H7 (cell line): ENCODE data around the gene STARD3. TPM values are rescaled to one million over a fixed set of nuclear protein-coding genes. Genes with fewer than 3 reads are reported as not detected.

Experiments used
- DNase-seq: peaks from one replicate; pipeline ENCODE4 v3.0.0; 2012
- H3K27me3 ChIP-seq: 2 replicates; pipeline ENCODE4 v1.6.0; 2011; ENCODE audit warnings: mild to moderate bottlenecking, low read length; ENCODE audit not compliant: control insufficient read depth, insufficient read depth
- H3K36me3 ChIP-seq: replicated peaks from 2 replicates; pipeline ENCODE4 v1.5.1; 2011; ENCODE audit warnings: low read length; ENCODE audit not compliant: control insufficient read depth, insufficient read depth
- H3K4me3 ChIP-seq: 2 replicates; pipeline ENCODE4 v1.5.1; 2011; ENCODE audit warnings: low read depth, mild to moderate bottlenecking, control low read depth, low read length, moderate library complexity; ENCODE audit not compliant: insufficient read depth
- total RNA-seq: library from RNA; depleted of rRNA; stranded (reverse); fragments of >200 nt; shearing (Covaris generic); gene quantifications from 2 replicates; pipeline ENCODE4 v1.2.3, GENCODE V29; 2014

Gene STARD3
- total RNA-seq, 1 experiment from 2014 or later, result 55.6 TPM

DNA sequence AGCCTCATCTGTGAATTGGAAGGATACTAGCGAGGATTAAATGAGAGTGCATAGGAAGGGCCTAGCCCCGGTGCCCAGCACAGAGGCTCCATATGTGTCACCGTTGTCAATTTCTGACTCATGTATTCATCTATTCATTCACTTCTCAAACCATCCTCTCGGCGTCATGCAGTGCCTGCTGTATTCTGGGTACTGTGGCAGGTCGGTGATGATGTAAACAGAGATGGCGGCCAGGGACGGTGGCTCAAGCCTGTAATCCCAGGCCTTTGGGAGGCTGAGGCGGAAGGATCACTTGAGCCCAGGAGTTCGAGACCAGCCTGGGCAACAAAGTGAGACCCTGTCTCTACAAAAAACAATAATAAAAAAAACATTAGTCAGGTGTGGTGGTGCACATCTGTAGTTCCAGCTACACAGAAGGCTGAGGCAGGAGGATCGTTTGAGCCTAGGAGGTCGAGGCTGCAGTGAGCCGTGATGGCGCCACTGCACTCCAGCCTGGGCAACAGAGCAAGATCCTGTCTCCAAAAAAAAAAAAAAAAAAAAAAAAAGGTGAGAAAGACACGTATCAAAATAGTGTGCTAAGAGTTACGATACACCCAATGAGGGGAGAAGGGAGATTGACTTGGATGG is 14.5 kb upstream of the STARD3 start:
- Histone ChIP-seq H3K27me3 (peaks cover 67% of the 10 kb centered on the region), H3K4me3 (no peak overlapping the region), H3K36me3 (no peaks in the 10 kb centered on the region)
- DNase-seq, result no peak

DNA sequence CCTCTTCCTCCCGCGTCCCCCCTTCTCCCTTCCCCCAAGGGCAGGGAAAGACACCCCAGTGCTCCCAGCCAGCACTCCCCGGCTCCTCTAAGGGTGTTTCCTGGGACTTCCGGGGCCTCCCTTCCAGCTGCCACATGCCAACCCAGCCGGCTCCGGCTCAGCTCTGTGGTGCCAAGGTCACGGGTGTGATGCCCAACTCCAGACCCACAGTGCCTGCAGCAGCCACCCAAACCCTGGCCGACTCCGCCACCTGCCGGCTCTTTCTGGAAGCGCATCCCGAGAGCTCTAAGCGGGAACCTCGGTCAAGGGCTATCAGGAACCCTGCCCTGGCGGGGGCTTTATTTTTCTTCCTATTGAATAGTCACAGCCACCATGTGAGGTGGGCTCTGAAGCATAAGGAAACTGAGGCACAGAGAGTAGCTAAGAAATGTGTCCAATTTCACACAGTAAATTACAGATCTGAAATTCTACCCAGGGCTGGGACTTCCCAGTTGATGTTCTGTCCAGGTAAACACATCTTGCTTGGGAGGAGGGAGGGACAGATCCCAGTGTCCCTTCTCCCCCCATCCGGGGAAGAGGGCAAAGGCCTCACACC is 13.5 kb upstream of the STARD3 start:
- peak; percentile 94 for DNase-seq
- H3K4me3 ChIP-seq, result no peak overlapping the region
- H3K27me3 ChIP-seq, result peaks cover 71% of the 10 kb centered on the region
- H3K36me3 ChIP-seq, result no peaks in the 10 kb centered on the region

DNA sequence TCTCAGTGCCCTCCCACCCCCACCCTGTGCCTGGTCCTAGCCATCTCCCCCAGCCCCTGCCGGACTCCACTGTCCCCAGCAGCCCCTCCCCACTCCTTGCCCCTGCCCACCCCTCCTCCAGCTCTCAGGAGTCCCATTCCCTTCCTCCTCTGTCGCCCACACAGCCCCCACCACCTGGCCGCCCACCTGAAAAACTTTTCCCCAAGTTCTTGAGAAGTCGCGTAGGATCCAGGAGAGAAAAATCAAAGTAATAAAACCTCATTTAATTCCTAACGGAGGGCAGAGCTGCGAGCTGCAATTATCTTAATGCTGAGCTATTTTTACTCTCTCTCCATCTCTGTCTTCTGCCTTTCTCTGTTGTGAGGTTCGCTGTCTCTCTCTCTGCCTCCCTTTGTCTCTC is 12.6 kb upstream of the STARD3 start:
- no peak overlapping the region for H3K4me3 ChIP-seq
- H3K36me3 ChIP-seq, result no peaks in the 10 kb centered on the region
- peaks cover 67% of the 10 kb centered on the region for H3K27me3 ChIP-seq
- no peak for DNase-seq

DNA sequence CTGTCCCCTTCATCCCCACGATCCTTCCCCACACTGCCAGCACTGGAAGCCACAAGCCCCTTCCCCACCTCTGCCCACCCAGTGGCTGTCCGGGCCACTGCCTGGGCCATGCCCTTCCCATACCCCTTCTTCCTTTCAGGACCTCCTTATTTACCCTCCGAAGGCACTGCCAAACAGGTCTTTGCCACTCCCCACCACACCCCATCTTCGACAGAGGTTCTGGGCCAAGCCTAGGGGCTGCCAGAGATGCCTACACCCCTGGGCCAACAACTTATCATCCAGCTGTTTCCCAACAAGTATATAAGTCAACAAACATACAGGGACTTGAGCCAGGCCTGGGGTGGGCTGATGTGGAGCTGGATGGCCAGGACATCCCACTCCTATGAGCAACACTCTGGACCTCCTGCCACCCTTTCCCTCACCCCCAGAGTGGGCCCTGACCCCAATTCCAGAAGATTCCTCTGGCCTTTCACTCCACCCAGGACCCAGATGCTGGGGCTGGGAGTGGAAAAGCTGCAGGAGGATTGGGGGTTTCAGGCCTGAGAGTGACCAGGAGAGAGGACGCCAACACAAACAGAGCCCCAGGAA is 11.7 kb upstream of the STARD3 start:
- H3K36me3 ChIP-seq, result no peaks in the 10 kb centered on the region
- H3K4me3 ChIP-seq, result no peak overlapping the region
- DNase-seq, result no peak
- H3K27me3 ChIP-seq, result peaks cover 60% of the 10 kb centered on the region

DNA sequence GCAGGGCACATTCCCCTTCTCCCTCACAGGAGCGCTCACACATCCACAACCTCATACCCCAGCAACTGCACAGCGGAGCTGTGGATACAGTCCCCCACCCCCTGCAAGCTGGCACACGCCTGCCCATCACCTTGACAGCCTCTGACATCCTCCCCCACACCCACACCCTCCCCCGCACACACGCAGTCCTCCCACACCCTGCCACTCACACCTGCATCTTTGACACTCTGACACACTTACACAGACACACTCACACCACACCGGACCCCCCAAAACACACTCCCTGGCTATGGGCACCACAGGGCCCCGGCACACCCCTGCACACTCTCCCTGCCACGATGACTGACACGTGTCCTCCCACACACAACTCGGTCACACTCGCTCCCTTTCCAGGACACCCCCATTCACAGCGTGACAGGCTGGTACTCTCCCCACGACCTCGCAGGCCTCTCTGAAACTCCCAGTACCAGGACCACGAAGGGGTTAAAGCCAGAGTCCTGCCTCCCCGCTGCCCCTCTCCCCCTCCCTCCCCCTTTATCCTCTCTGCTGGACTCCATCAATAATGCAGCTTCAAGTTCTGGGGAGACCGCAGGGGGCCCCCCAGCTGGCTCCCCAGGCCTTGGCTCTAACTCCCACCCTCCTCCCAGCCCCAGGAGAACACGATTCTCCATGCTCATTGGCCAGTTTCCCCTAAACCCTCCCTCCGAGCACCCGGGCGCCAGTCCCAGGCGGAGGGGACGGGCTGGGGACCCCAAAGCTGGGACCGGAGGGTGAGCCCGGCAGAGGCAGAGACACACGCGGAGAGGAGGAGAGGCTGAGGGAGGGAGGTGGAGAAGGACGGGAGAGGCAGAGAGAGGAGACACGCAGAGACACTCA is 10.5 kb upstream of the STARD3 start, which contains the start of gene PPP1R1B:
TSS of gene PPP1R1B (plus strand) at position 782 of the 876 bp plus-strand sequence. CDS start 441 bp downstream, outside the sequence.
- peaks cover 52% of the 10 kb centered on the region for H3K27me3 ChIP-seq
- DNase-seq, result peak; percentile 89
- H3K4me3 ChIP-seq, result peak within 1 kb of the TSS; percentile 69

DNA sequence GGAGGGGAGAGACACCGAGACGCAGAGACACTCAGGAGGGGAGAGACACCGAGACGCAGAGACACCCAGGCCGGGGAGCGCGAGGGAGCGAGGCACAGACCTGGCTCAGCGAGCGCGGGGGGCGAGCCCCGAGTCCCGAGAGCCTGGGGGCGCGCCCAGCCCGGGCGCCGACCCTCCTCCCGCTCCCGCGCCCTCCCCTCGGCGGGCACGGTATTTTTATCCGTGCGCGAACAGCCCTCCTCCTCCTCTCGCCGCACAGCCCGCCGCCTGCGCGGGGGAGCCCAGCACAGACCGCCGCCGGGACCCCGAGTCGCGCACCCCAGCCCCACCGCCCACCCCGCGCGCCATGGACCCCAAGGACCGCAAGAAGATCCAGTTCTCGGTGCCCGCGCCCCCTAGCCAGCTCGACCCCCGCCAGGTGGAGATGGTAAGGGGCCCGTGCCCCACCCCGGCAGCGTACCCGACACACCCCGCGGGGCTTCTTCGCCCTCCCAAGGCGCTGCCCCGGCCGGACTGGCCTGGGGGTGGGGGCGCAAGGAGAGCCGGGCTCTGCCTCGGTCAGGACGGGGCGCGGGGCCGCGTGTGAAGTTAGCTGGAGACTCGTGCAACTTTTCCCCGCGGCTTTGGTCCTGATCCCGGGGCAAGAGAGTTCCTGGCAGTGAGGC is 9.8 kb upstream of the STARD3 start:
- H3K27me3 ChIP-seq, result peaks cover 50% of the 10 kb centered on the region
- H3K4me3 ChIP-seq, result peak overlapping the region; percentile 69
- peak; percentile 82 for DNase-seq
- H3K36me3 ChIP-seq, result no peaks in the 10 kb centered on the region

More for the DNA sequence above, 10.5 kb upstream of the STARD3 start, which contains the start of gene PPP1R1B:
- H3K36me3 ChIP-seq, result no peaks in the 10 kb centered on the region

DNA sequence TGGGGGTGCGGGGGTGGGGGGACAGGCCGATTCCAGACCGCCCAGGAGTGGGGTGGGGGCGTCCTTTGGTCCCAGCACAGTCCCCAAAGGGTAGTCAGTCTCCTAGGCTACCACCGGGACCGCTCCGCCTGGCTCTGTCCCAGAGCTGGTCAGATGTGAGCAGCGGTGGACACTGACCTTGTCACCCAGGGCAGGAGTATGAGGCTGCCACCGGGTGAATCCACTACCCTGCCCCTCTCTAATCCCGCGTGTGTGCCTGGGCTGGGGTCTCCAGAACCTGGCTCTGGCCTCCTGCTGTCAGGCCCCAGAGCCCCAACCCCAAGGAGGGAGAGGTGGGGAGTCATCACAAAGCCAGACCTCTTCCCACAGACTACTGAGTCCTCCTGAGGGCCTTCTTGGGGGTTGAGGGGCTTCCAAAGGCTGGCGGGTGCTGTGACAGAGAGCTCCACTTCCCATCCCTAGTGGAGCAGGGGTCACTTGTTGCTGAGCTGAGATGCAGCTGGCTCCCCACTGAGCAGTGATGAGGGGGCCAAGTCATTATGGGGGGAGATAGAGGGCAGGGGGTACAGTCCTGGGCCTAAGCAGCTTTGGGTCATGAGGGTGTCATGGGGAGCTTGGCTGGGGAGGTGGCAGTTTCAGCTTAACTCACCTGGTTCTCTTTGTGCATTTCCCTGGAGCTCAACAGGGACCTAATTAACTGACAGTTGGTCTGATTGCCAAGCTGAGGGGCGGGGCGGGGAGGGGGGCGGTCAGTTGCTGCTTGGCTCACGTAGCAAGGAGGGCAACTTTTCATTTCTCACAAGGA is 9.0 kb upstream of the STARD3 start:
- DNase-seq, result peak; percentile 80
- H3K27me3 ChIP-seq, result peaks cover 48% of the 10 kb centered on the region
- peak overlapping the region; percentile 69 for H3K4me3 ChIP-seq
- no peaks in the 10 kb centered on the region for H3K36me3 ChIP-seq

DNA sequence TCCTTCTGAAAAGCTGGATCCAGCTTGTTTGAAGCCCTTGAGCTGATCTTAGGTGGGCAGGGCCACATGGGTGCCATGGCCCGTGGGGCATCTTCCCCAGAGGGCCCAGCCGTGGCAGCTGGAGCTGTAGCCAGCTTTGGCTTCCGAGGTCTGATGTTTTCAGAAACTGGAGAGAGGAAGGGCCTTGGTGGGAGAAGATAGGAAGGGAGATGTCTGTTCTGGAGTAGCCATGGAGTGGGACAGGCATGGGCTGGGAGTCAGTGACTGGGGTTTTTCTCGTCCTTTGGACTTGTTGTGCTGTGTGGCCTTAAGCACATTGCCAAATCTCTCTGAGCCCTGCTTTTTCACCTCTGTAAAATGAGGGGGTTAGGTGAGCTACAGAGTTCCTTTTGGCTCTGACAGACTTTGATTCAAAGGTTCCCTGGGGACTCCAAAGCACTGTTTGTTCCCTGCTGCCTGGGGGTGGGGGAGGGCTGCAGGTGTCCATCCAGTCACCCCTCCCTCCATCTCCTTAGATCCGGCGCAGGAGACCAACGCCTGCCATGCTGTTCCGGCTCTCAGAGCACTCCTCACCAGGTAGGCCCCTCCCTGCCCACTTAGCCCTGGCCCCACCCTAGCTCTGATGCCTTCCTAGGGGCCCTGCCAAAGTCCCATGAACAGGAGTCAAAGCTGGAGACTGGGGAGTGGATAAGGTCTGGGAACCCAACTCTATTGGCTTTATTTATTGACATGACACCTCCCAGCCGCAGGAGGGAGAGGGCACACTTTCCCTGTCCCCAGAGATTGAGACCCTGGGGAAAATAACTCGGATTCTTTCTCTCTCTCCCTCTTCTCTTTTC is 8.1 kb upstream of the STARD3 start:
- DNase-seq, result peak; percentile 58
- H3K4me3 ChIP-seq, result no peak overlapping the region

DNA sequence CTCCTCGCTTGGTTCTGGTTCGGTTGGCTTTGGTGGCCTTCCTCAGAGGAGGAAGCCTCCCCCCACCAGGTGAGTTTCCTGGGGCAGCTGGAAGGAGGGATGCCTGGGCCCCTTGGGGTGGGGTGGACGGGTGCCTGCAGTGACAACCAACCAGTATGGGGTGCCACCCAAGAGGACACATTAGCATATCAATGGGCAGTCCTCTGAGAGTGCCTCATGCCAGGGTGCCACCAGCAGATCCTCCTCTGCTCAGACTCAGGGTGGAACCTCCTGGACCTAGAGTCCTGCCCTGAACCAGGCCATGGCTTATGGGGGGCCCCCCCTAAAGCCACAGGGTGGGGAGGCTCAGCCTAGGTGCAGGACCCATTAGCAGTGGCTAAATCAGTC is 7.5 kb upstream of the STARD3 start:
- no peaks in the 10 kb centered on the region for H3K36me3 ChIP-seq
- peaks cover 44% of the 10 kb centered on the region for H3K27me3 ChIP-seq
- no peak for DNase-seq
- no peak overlapping the region for H3K4me3 ChIP-seq

More for the DNA sequence above, 8.1 kb upstream of the STARD3 start:
- Histone ChIP-seq H3K36me3 (no peaks in the 10 kb centered on the region), H3K27me3 (peaks cover 46% of the 10 kb centered on the region)

DNA sequence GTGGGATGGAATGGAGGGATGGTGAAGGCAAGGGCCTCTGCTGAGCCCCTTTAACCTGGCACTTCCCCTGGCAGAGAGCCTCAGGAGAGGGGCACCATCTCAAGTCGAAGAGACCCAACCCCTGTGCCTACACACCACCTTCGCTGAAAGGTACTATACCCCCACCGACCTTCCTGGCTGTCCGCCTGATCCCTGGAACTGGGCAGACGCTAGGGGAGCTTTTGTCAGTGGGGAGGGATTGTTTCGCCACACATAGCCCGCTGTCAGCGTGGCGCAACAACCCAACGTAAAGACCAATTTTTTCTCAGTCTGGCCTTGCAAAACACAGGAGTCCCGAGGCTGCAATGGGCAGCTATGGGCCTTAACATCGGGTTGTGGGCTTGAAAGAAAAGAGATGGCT is 7.0 kb upstream of the STARD3 start:
- no peak for DNase-seq
- Histone ChIP-seq H3K4me3 (no peak overlapping the region), H3K27me3 (peaks cover 40% of the 10 kb centered on the region), H3K36me3 (no peaks in the 10 kb centered on the region)

DNA sequence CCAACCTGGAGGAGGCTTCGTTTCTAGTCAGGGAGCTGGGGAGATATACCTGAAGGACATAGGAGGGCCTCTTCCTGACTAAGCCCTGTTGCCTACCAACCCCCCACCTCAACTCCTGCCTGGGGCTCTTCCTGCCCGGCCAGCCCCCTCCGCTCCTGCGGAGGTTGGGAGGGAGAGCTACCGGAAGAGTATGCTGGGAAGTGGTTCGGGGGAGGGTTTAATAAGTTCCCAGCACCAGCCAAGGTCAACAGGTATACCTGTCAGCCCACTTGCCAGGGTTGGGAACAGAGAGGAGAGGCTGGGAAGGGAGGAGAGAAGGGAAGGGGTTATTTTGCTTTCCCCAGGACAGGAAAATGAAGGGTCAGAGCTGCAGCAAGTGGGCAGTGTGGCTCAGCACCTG is 5.5 kb upstream of the STARD3 start:
- no peak overlapping the region for H3K4me3 ChIP-seq
- H3K36me3 ChIP-seq, result no peaks in the 10 kb centered on the region
- peak; percentile 87 for DNase-seq
- peaks cover 25% of the 10 kb centered on the region for H3K27me3 ChIP-seq

DNA sequence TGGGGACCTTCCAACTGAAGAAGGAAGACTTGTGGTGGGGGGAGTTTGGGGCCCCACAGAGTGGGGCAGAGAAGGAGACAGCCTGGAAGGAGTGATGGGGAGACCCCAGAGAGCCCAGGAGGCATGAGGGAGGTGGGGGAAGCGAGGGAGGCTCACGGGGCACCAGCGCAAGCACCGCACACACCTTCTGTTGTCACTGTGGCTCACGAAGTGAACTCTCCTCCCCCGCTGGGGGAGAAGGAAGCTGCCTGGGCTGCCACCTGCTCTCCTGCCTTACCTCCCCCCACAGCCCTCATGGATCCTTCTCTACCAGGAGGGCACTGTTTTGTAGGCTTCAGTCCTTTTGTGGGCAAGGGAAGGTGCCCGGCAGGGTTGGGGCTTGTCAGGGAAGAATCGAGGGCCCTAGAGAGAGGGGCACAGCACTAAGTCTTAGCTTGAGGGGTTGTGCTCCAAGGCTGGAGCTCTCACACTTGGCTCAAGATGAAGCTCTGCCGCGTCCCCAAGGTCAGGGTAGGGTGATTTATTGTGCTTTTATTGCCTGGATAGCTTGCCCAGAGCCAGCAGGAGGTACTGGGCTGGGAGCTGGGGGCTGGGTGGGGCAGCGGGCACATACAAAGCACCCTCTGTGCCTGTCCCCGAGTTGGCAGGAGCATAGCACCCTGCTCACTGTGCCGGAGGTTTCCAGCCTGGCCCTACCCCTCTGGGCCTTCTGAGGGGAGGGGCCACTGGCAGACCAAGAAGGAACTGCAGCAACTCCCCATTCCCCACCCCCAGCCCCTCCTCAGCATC is 4.6 kb upstream of the STARD3 start:
- Histone ChIP-seq H3K4me3 (no peak overlapping the region), H3K27me3 (peaks cover 16% of the 10 kb centered on the region), H3K36me3 (no peaks in the 10 kb centered on the region)
- DNase-seq, result peak; percentile 66
